Activated CD4-positive, CD25-positive, alpha-beta regulatory T cell (primary cell): ENCODE data around the gene CIAO3.
A peak's percentile ranks its signal among the peaks of the same experiment; 100 is the strongest.

Experiments
- DNase-seq, 4 experiments: peaks; one replicate each; lab custom pipeline; 2025; lab: John Stamatoyannopoulos, UW

CIAO3 gene

GRCh38 chr16:709566-710499, 31.0 kb downstream of the CIAO3 start:
- DNase-seq = no peak

GRCh38 chr16:708959-709358, 31.8 kb downstream of the CIAO3 start:
- DNase-seq = no peak

- no peak for DNase-seq
These were observed 32.8 kb downstream of the CIAO3 start for GRCh38 chr16:708019-708418.

GRCh38 chr16:707062-707538, 33.7 kb downstream of the CIAO3 start:
- no peak for DNase-seq

- no peak for DNase-seq
These were observed 34.4 kb downstream of the CIAO3 start for GRCh38 chr16:706189-707061.

GRCh38 chr16:705431-706188, 35.2 kb downstream of the CIAO3 start, which contains the start of gene FBXL16:
TSS of gene FBXL16 (minus strand) at chr16:705801. CDS start at chr16:697405, 8,396 bp downstream.
- no peak for DNase-seq

- no peak for DNase-seq
These were observed 36.0 kb downstream of the CIAO3 start for GRCh38 chr16:704552-705380.

GRCh38 chr16:704047-704446, 36.8 kb downstream of the CIAO3 start:
- no peak for DNase-seq

GRCh38 chr16:703406-703805, 37.4 kb downstream of the CIAO3 start:
- no peak for DNase-seq

GRCh38 chr16:702341-702740, 38.5 kb downstream of the CIAO3 start:
- no peak for DNase-seq

- DNase-seq = peak in 2 of 4 experiments; percentile 24 to 30
These were observed 39.9 kb downstream of the CIAO3 start for GRCh38 chr16:700684-701584.

GRCh38 chr16:698911-699671, 41.7 kb downstream of the CIAO3 start:
- no peak for DNase-seq

GRCh38 chr16:695355-696089, 45.3 kb downstream of the CIAO3 start:
- peak in 3 of 4 experiments; percentile 51 to 68 (median 65) for DNase-seq

GRCh38 chr16:694863-695354, 45.9 kb downstream of the CIAO3 start:
- peak in 1 of 4 experiments; percentile 26 for DNase-seq

GRCh38 chr16:694187-694862, 46.5 kb downstream of the CIAO3 start:
- no peak for DNase-seq

- DNase-seq = no peak
These were observed 47.0 kb downstream of the CIAO3 start for GRCh38 chr16:693766-694165.

- no peak for DNase-seq
These were observed 47.4 kb downstream of the CIAO3 start for GRCh38 chr16:693364-693763.
